Rectal smooth muscle tissue (tissue), 1 donor: ENCODE data around the gene TAAR1.
"Not testable (repeated sequence)": the region's sequence is repeated elsewhere in the genome, so short reads cannot be mapped to it uniquely, and the experiment has no call there.

Experiments used
- H3K27ac ChIP-seq: one replicate; pipeline ENCODE4 v1.7.0; 2013; ENCODE audit warnings: low read depth, low read length, inconsistent platforms
- H3K27me3 ChIP-seq: one replicate; pipeline ENCODE4 v1.7.0; 2013; ENCODE audit warnings: low read length; ENCODE audit not compliant: control insufficient read depth, insufficient read depth
- H3K36me3 ChIP-seq: one replicate; pipeline ENCODE4 v1.7.0; 2013; ENCODE audit warnings: low read length; ENCODE audit not compliant: control insufficient read depth, insufficient read depth
- H3K4me1 ChIP-seq: one replicate; pipeline ENCODE4 v1.7.0; 2013; ENCODE audit warnings: low read length; ENCODE audit not compliant: control insufficient read depth, insufficient read depth
- H3K4me3 ChIP-seq: one replicate; pipeline ENCODE4 v1.7.0; 2013; ENCODE audit warnings: low read length
- H3K9ac ChIP-seq: one replicate; pipeline ENCODE4 v1.7.0; 2013; ENCODE audit warnings: low read length

The TAAR1 gene

GRCh38 chr6:132650429-132650828, 8.6 kb downstream of the TAAR1 start:
- Histone ChIP-seq H3K4me1 (no peaks in the 10 kb centered on the region), H3K4me3 (no peak overlapping the region), H3K27me3 (no peaks in the 10 kb centered on the region), H3K9ac (no peak overlapping the region), H3K27ac (no peak overlapping the region), H3K36me3 (no peaks in the 10 kb centered on the region)

DNA sequence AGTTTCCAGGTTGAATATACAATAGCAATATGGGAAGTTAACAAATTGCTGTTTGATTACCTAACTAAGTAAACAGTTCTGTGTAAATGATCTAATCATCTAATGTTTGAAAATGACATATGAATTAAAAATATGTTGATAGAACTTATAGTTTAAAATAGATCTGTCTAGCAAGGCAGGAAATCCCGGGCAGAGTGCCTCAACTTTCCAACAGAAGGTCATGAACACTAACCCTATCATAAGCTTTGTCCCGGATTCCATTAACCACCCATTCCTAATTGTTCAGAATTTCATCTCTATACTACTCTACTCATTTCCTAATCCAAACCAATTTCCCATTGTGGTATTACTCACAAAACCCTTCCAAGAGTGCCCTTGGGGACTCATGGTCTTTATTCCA, 10.2 kb downstream of the TAAR1 start:
- H3K27me3 ChIP-seq, result no peaks in the 10 kb centered on the region
- H3K4me1 ChIP-seq, result no peaks in the 10 kb centered on the region
- H3K36me3 ChIP-seq, result no peaks in the 10 kb centered on the region
- H3K27ac ChIP-seq, result no peak overlapping the region
- H3K4me3 ChIP-seq, result no peak overlapping the region
- no peak overlapping the region for H3K9ac ChIP-seq

DNA sequence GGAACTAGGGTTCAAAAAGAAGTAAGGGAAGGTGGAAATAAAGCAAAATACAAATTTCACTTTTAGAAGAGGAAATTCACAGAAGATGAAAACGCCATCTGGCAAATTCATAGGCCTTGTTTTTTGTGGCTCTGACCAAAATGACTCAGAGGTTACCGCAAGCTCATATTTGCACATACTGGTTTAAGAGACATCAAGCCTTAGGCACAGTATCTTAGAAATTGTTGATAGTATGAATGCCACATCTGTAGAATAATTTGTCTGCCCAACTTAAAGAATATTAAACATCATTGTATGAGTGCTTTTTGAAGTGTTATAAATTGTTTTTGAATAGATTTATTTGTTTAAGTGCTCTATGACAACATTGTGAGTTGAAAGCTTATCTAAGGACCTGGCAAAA, 10.6 kb downstream of the TAAR1 start:
- no peak overlapping the region for H3K27ac ChIP-seq
- H3K4me3 ChIP-seq, result no peak overlapping the region
- H3K36me3 ChIP-seq, result no peaks in the 10 kb centered on the region
- no peaks in the 10 kb centered on the region for H3K4me1 ChIP-seq
- no peaks in the 10 kb centered on the region for H3K27me3 ChIP-seq
- H3K9ac ChIP-seq, result no peak overlapping the region

DNA sequence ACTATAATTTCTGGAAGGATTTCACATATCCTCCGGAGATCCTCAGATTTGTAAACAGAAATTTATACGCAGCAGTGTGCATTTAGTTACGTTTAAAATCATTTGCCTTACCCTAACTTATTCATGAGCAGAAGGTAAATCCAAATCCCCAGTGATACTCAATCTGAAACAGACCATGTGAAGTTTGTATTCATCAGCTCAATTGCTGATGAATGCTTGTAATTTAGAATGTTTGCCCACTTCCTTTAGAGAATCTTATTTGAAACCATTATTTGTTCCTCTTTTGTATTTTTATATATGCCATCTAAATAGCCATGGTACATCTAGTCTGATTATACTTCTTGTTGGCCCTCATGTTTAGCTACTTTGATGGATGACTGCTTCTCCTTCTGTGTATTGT, 15.4 kb downstream of the TAAR1 start:
- no peak overlapping the region for H3K9ac ChIP-seq
- no peak overlapping the region for H3K27ac ChIP-seq
- H3K36me3 ChIP-seq, result no peaks in the 10 kb centered on the region
- no peaks in the 10 kb centered on the region for H3K27me3 ChIP-seq
- H3K4me1 ChIP-seq, result no peaks in the 10 kb centered on the region
- H3K4me3 ChIP-seq, result no peak overlapping the region

DNA sequence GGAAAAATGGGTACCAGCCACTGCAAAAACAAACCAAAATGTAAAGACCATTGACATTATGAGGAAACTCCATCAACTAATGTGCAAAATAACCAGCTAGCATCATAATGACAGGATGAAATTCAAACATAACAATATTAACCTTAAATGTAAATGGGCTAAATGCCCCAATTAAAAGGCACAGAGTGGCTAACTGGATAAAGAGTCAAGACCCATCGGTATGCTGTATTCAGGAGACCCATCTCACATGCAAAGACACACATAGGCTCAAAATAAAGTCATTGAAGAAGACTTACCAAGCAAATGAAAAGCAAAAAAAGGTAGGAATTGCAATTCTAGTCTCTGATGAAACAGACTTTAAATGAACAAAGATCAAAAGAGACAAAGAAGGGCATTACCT, 21.8 kb downstream of the TAAR1 start:
- H3K36me3 ChIP-seq, H3K4me3 ChIP-seq, H3K27me3 ChIP-seq, H3K27ac ChIP-seq, H3K9ac ChIP-seq, H3K4me1 ChIP-seq: not testable (repeated sequence)

GRCh38 chr6:132635906-132636305, 23.1 kb downstream of the TAAR1 start:
- H3K4me1 ChIP-seq, H3K4me3 ChIP-seq, H3K9ac ChIP-seq, H3K27me3 ChIP-seq, H3K36me3 ChIP-seq, H3K27ac ChIP-seq: not testable (repeated sequence)

GRCh38 chr6:132635288-132635687, 23.7 kb downstream of the TAAR1 start:
- not testable (repeated sequence) for H3K27me3 ChIP-seq, H3K9ac ChIP-seq, H3K4me1 ChIP-seq, H3K27ac ChIP-seq, H3K36me3 ChIP-seq, H3K4me3 ChIP-seq

DNA sequence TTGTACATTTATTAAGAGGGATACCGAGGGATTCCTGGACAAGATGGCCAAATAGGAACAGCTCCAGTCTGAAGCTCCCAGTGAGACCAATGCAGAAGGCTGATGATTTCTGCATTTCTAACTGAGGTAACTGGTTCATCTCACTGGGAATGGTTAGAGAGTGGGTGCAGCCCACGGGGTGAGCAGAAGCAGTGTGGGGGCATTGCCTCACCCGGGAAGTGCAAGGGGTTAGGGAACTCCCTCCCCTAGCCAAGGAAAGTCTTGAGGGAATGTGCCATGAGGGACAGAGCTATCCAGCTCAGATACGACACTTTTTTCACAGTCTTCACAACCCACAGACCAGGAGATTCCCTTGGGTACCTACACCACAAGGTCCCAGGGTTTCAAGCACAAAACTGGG, 24.2 kb downstream of the TAAR1 start:
- Histone ChIP-seq H3K36me3 (no peaks in the 10 kb centered on the region), H3K9ac (no peak overlapping the region), H3K4me3 (no peak overlapping the region), H3K27ac (no peak overlapping the region), H3K4me1 (no peaks in the 10 kb centered on the region), H3K27me3 (no peaks in the 10 kb centered on the region)

GRCh38 chr6:132633362-132633761, 25.6 kb downstream of the TAAR1 start:
- no peak overlapping the region for H3K27ac ChIP-seq
- H3K9ac ChIP-seq, result no peak overlapping the region
- no peaks in the 10 kb centered on the region for H3K36me3 ChIP-seq
- H3K4me1 ChIP-seq, result no peaks in the 10 kb centered on the region
- no peak overlapping the region for H3K4me3 ChIP-seq
- H3K27me3 ChIP-seq, result no peaks in the 10 kb centered on the region

GRCh38 chr6:132624175-132624574, 34.8 kb downstream of the TAAR1 start, which contains the start of gene TAAR2:
TSS of gene TAAR2 (minus strand) at chr6:132624275. CDS start at chr6:132624275, 0 bp downstream.
- no peaks in the 10 kb centered on the region for H3K27me3 ChIP-seq
- H3K36me3 ChIP-seq, result no peaks in the 10 kb centered on the region
- H3K4me3 ChIP-seq, result no peak within 1 kb of the TSS
- no peak within 1 kb of the TSS for H3K9ac ChIP-seq
- no peak within 1 kb of the TSS for H3K27ac ChIP-seq
- H3K4me1 ChIP-seq, result no peaks in the 10 kb centered on the region

DNA sequence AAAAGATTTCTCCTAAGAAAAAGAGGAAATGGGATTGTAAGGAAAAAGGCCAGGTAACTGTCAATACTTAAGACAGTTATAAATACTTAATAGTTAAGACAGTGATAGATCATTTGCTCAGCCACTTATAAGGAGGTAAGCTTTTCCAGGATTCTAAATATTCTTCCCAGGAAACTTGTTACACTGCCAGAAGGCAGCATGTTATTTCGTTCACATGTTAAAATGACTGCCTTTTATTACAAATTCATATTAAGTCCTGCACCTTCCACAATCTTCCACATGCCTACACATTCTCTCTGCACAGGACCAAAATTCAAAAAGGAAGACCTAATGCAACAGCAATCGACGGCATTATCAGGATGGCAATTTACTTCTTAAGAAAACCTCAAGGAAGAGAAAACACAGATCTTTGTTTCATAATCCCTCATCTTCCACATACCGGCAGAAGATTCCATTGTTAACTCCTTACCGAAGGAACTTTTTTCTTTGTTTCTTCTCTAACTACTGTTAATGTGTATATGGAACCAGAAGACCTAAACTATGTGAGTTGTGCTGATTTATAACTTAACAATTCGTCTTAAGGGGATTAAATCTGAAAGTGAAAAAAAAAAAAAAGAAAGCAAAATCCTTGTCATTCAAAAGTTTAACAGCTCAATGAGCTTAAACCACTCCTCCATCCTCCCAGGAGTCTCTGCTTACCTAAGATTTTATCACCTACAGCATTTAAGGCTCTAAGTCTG, 35.7 kb downstream of the TAAR1 start:
- H3K27ac ChIP-seq, result no peak overlapping the region
- H3K36me3 ChIP-seq, result no peaks in the 10 kb centered on the region
- H3K9ac ChIP-seq, result no peak overlapping the region
- H3K4me3 ChIP-seq, result no peak overlapping the region
- no peaks in the 10 kb centered on the region for H3K27me3 ChIP-seq
- no peaks in the 10 kb centered on the region for H3K4me1 ChIP-seq

DNA sequence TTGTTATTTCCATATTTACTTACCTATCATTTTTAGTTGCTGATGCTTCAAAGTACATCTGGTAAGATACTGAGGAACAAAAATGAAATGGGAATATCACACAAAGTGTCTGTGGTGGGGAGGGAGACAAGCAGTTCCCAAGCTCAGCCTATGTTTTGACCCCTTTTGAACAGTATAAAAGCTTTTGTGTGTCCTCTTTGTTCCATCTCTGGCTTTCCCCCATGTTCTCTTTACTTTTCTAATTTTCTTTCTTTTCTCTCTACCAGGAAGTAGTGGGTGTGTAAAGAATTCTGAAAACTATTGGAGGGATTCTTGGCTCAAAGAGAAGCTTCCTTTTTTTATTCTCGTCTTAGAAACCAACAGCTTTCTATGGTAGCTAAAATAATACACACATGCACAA, 42.3 kb downstream of the TAAR1 start:
- no peaks in the 10 kb centered on the region for H3K27me3 ChIP-seq
- H3K27ac ChIP-seq, result no peak overlapping the region
- H3K36me3 ChIP-seq, result no peaks in the 10 kb centered on the region
- H3K4me3 ChIP-seq, result no peak overlapping the region
- no peak overlapping the region for H3K9ac ChIP-seq
- no peaks in the 10 kb centered on the region for H3K4me1 ChIP-seq

GRCh38 chr6:132614554-132614953, 44.4 kb downstream of the TAAR1 start:
- Histone ChIP-seq H3K4me3 (no peak overlapping the region), H3K9ac (no peak overlapping the region), H3K27ac (no peak overlapping the region), H3K27me3 (no peaks in the 10 kb centered on the region), H3K4me1 (no peaks in the 10 kb centered on the region), H3K36me3 (no peaks in the 10 kb centered on the region)
